ENCODE data around the gene FANCE.

The FANCE gene

DNA sequence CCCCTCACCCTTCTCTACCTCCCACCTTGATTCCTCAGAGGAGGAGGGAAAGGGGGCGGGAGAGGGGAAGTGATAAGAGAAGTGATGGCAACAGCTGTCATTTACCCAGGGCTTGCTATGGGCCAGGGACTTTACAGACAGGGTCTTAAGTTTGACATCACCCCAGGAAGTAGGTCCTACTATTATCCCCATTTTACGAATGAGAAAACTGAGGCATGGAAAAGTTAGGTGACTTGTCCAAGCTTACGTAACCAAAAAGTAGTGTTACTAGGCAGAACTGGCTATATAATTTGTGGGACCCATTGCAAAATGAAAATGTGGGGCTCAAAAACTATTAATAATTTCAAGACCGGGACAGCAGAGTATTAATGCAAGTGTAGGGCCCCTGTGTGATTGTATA, 10.5 kb upstream of the FANCE start:
- Histone ChIP-seq H3K27me3 (ENCODE audit: low read length) (no peaks in the 10 kb centered on the region), H4K20me1 (ENCODE audit: low read depth, low read length) (no peaks in the 10 kb centered on the region), H2AFZ (ENCODE audit: low read depth, low read length, severe bottlenecking) (no peak overlapping the region), H3K79me2 (ENCODE audit: insufficient read depth, low read length) (no peaks in the 10 kb centered on the region), H3K9me2 (replicated peaks; ENCODE audit: insufficient read depth, low read length) (no peaks in the 10 kb centered on the region), H3K9me3 (ENCODE audit: insufficient read depth, low read length) (no peaks in the 10 kb centered on the region), H3F3A (ENCODE audit: insufficient read depth) (no peaks in the 10 kb centered on the region), H3K4me3 (ENCODE audit: insufficient read depth, low read length, poor library complexity, severe bottlenecking) (no peak overlapping the region), H3K36me3 (ENCODE audit: low read length) (no peaks in the 10 kb centered on the region), H3K9ac (ENCODE audit: low read length) (no peak overlapping the region), H3K27ac (ENCODE audit: low read depth, low read length) (no peak overlapping the region), H3K4me2 (ENCODE audit: low read depth, low read length, poor library complexity, severe bottlenecking) (no peak overlapping the region)
- TF ChIP-seq, protein P1, sequence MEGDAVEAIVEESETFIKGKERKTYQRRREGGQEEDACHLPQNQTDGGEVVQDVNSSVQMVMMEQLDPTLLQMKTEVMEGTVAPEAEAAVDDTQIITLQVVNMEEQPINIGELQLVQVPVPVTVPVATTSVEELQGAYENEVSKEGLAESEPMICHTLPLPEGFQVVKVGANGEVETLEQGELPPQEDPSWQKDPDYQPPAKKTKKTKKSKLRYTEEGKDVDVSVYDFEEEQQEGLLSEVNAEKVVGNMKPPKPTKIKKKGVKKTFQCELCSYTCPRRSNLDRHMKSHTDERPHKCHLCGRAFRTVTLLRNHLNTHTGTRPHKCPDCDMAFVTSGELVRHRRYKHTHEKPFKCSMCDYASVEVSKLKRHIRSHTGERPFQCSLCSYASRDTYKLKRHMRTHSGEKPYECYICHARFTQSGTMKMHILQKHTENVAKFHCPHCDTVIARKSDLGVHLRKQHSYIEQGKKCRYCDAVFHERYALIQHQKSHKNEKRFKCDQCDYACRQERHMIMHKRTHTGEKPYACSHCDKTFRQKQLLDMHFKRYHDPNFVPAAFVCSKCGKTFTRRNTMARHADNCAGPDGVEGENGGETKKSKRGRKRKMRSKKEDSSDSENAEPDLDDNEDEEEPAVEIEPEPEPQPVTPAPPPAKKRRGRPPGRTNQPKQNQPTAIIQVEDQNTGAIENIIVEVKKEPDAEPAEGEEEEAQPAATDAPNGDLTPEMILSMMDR (IDR thresholded peaks at IDR 0.05; ENCODE audit: insufficient read depth, low read length, poor library complexity, severe bottlenecking), result no peak
- no peak for TF ChIP-seq EZH2phosphoT487 (conservative IDR thresholded peaks at IDR 0.05; ENCODE audit: low read length)

DNA sequence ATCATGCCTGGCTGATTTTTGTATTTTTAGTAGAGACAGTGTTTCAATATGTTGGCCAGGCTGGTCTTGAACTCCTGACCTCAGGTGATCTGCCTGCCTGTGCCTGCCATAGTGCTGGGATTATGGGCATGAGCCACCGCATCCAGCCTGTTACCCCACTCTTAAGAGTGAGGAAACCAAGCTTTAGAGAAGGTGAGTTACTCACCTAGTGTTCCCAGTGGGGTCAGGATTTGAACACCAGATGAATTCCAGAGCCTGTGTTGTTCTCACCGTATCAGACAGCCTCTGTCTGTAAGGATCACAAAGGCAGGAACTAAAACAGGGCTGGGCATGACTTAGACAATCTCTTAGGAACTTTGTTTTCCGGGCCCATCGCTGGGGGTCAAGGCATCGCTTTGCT, 9.4 kb upstream of the FANCE start:
- no peaks in the 10 kb centered on the region for H3K9me2 ChIP-seq (replicated peaks; ENCODE audit: insufficient read depth, low read length)
- TF ChIP-seq, protein P1 (IDR thresholded peaks at IDR 0.05; ENCODE audit: insufficient read depth, low read length, poor library complexity, severe bottlenecking), result no peak
- TF ChIP-seq EZH2phosphoT487 (conservative IDR thresholded peaks at IDR 0.05; ENCODE audit: low read length), result no peak
- H2AFZ ChIP-seq (ENCODE audit: low read depth, low read length, severe bottlenecking), result no peak overlapping the region
- H4K20me1 ChIP-seq (ENCODE audit: low read depth, low read length), result no peaks in the 10 kb centered on the region
- no peaks in the 10 kb centered on the region for H3K9me3 ChIP-seq (ENCODE audit: insufficient read depth, low read length)
- no peaks in the 10 kb centered on the region for H3K27me3 ChIP-seq (ENCODE audit: low read length)
- H3F3A ChIP-seq (ENCODE audit: insufficient read depth), result no peaks in the 10 kb centered on the region
- H3K79me2 ChIP-seq (ENCODE audit: insufficient read depth, low read length), result no peaks in the 10 kb centered on the region
- no peak overlapping the region for H3K4me3 ChIP-seq (ENCODE audit: insufficient read depth, low read length, poor library complexity, severe bottlenecking)
- no peak overlapping the region for H3K9ac ChIP-seq (ENCODE audit: low read length)
- H3K36me3 ChIP-seq (ENCODE audit: low read length), result no peaks in the 10 kb centered on the region
- no peak overlapping the region for H3K4me2 ChIP-seq (ENCODE audit: low read depth, low read length, poor library complexity, severe bottlenecking)
- H3K27ac ChIP-seq (ENCODE audit: low read depth, low read length), result no peak overlapping the region

DNA sequence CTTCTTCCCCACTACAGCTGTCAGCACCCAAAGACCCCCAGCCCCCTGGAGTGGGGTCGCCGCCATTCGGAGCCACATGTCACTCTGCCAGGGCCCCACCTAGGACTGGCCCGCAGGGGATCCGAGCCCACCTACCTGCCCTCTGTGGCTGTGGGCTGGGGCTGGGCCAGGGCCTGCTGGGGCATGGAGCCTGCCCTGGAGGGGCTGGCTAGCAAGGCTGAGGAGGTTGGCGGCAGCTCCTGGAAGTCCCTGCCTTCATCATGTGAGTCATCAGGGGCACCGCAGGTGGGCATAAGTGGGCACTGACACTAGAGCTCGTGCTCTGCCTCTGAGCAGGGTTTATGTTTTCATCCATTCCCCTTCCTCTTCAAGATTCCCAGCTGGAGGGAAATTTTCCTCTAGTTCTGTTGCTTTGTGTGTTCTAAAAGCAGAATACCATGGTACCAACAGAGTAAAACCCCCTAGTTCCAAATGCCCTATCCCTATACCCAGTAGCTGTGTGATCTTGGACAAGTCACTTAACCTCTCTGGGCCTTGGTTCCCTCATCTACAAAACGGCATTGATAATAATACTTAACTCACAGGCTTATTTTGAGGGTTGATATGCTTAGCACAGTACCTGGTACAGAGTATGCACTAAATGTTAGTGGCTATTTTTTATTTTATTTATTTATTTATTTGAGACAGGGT, 8.7 kb upstream of the FANCE start:
- H4K20me1 ChIP-seq (ENCODE audit: low read depth, low read length), result no peaks in the 10 kb centered on the region
- H3K79me2 ChIP-seq (ENCODE audit: insufficient read depth, low read length), result no peaks in the 10 kb centered on the region
- no peak overlapping the region for H3K4me3 ChIP-seq (ENCODE audit: insufficient read depth, low read length, poor library complexity, severe bottlenecking)
- no peak overlapping the region for H3K27ac ChIP-seq (ENCODE audit: low read depth, low read length)
- H2AFZ ChIP-seq (ENCODE audit: low read depth, low read length, severe bottlenecking), result no peak overlapping the region
- no peaks in the 10 kb centered on the region for H3K36me3 ChIP-seq (ENCODE audit: low read length)
- H3K9me3 ChIP-seq (ENCODE audit: insufficient read depth, low read length), result no peaks in the 10 kb centered on the region
- no peaks in the 10 kb centered on the region for H3K27me3 ChIP-seq (ENCODE audit: low read length)
- H3K9ac ChIP-seq (ENCODE audit: low read length), result no peak overlapping the region
- no peaks in the 10 kb centered on the region for H3K9me2 ChIP-seq (replicated peaks; ENCODE audit: insufficient read depth, low read length)
- TF ChIP-seq, protein P1 (IDR thresholded peaks at IDR 0.05; ENCODE audit: insufficient read depth, low read length, poor library complexity, severe bottlenecking), result no peak
- no peak for TF ChIP-seq EZH2phosphoT487 (conservative IDR thresholded peaks at IDR 0.05; ENCODE audit: low read length)
- H3K4me2 ChIP-seq (ENCODE audit: low read depth, low read length, poor library complexity, severe bottlenecking), result no peak overlapping the region
- no peaks in the 10 kb centered on the region for H3F3A ChIP-seq (ENCODE audit: insufficient read depth)

Measured in SU-DHL-6 (cell line).